Esophagus muscularis mucosa (tissue), 4 donors: Measurements from ENCODE around the gene GRHL1. TPM values are rescaled to one million over a fixed set of nuclear protein-coding genes. Genes with fewer than 3 reads are reported as not detected.

Experiments used
- DNase-seq: peaks from one replicate; pipeline ENCODE4 v3.0.0-alpha.2; 2017; ENCODE audit errors: extremely low spot score
- H3K27ac ChIP-seq, 4 donors: fragments of 200-600 bp; sonication (generic); replicated peaks in 1 of 4; 1 replicate in 3 of 4; 2 replicates in 1 of 4; pipeline ENCODE4 v1.5.1; 2016 to 2019; ENCODE audit warnings: mild to moderate bottlenecking in 1 of 4
- H3K27me3 ChIP-seq, 4 donors: fragments of 200-600 bp; sonication (generic); one replicate each; pipeline versions ENCODE4 v1.5.1 to v1.6.0; 2016 to 2019
- H3K36me3 ChIP-seq, 4 donors: fragments of 200-600 bp; sonication (generic); one replicate each; pipeline ENCODE4 v1.5.1; 2016 to 2019
- H3K4me1 ChIP-seq, 4 donors: fragments of 200-600 bp; sonication (generic); one replicate each; pipeline ENCODE4 v1.5.1; 2016 to 2019
- H3K4me3 ChIP-seq, 4 donors: fragments of 200-600 bp; sonication (generic); 1 replicate in 2 of 4; 2 replicates in 2 of 4; pipeline ENCODE4 v1.5.1; 2016 to 2019; ENCODE audit warnings: mild to moderate bottlenecking in 4 of 4, moderate library complexity in 1 of 4
- H3K9me3 ChIP-seq, 4 donors: fragments of 200-600 bp; sonication (generic); 1 replicate in 3 of 4; 2 replicates in 1 of 4; pipeline ENCODE4 v1.5.1; 2016 to 2019
- EP300 ChIP-seq: sonication (generic); formaldehyde crosslinking; IDR thresholded peaks from one replicate; pipeline ENCODE4 v1.6.1; 2017; ENCODE audit warnings: antibody characterized with exemption
- POLR2A ChIP-seq: fragments of 450-650 bp; IDR thresholded peaks from one replicate; pipeline ENCODE4 v1.6.1; 2017; ENCODE audit warnings: antibody characterized with exemption, moderate library complexity, mild to moderate bottlenecking, low read depth
- POLR2AphosphoS5 ChIP-seq, 2 donors: sonication (generic); formaldehyde crosslinking; IDR thresholded peaks; one replicate each; pipeline ENCODE4 v1.6.1; 2017; ENCODE audit warnings: antibody characterized with exemption in 2 of 2
- WGBS: methylation state at CpG from one replicate; pipeline ENCODE4 v1.1.5; 2018; 5-methylcytosine and 5-hydroxymethylcytosine counted together
- intact Hi-C: fragments of 100-400 bp; cut with DNase I; formaldehyde crosslinking; loops from one replicate; pipeline ENCODE4 v1.15.1; 2023
- total RNA-seq, 4 donors: library from RNA; depleted of rRNA; stranded (reverse); fragments of >200 nt; gene quantifications; one replicate each; pipeline versions ENCODE4 v1.1.0 to v1.2.1, GENCODE V29; 2016
- TF ChIP-seq, protein P1 (sequence below), 3 experiments: fragments of 200-600 bp in 2 of 3; fragments of 450-650 bp in 1 of 3; sonication (generic) in 2 of 3; IDR thresholded peaks; one replicate each; pipeline ENCODE4 v1.5.1; 2017 to 2019; ENCODE audit warnings: antibody characterized with exemption in 3 of 3, mild to moderate bottlenecking in 2 of 3, moderate library complexity in 1 of 3

GRHL1 gene
- total RNA-seq, 4 donors from 2014 or later: 0.86 to 5.1 (median 2.6) TPM

DNA sequence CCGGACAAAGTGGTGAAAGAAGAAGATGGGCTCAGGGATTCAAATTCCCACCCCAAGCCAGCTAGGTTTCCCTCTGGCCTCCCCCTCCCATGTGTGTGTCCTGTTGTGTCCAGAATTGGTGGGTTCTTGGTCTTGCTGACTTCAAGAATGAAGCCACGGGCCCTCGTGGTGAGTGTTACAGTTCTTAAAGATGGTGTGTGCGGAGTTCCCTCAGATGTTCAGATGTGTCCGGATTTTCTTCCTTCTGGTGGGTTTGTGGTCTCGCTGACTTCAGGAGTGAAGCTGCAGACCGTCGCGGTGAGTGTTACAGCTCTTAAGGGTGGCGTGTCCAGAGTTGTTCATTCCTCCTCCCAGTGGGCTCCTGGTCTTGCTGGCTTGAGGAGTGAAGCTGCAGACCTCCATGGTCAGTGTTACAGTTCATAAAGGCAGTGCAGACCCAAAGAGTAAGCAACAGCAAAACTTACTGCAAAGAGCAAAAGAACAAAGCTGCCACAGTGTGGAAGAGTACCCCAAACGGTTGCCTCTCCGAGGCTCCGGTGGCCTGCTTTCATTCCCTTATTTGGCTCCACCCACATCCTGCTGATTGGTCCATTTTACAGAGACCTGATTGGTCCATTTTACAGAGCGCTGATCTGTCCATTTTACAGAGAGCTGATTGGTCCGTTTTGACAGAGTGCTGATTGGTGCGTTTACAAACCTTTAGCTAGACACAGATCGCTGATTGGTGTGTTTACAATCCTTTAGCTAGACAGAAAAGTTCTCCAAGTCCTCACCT lies 54.2 kb downstream of the GRHL1 start:
- H3K27me3 ChIP-seq: no peaks in the 10 kb centered on the region
- peaks cover 41 to 45% (median 43%) of the 10 kb centered on the region in 4 donors for H3K4me1 ChIP-seq
- DNase-seq: no peak
- intact Hi-C loops: no loop called here
- no peak overlapping the region for H3K27ac ChIP-seq
- H3K36me3 ChIP-seq: no peaks in the 10 kb centered on the region
- TF ChIP-seq, protein P1, sequence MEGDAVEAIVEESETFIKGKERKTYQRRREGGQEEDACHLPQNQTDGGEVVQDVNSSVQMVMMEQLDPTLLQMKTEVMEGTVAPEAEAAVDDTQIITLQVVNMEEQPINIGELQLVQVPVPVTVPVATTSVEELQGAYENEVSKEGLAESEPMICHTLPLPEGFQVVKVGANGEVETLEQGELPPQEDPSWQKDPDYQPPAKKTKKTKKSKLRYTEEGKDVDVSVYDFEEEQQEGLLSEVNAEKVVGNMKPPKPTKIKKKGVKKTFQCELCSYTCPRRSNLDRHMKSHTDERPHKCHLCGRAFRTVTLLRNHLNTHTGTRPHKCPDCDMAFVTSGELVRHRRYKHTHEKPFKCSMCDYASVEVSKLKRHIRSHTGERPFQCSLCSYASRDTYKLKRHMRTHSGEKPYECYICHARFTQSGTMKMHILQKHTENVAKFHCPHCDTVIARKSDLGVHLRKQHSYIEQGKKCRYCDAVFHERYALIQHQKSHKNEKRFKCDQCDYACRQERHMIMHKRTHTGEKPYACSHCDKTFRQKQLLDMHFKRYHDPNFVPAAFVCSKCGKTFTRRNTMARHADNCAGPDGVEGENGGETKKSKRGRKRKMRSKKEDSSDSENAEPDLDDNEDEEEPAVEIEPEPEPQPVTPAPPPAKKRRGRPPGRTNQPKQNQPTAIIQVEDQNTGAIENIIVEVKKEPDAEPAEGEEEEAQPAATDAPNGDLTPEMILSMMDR (IDR thresholded peaks at IDR 0.05): no peak
- H3K9me3 ChIP-seq: no peaks in the 10 kb centered on the region
- peak overlapping the region in 1 of 4 donors; percentile 34 for H3K4me3 ChIP-seq
- WGBS: 96% methylated on average over 13 of the region's 17 CpGs

DNA sequence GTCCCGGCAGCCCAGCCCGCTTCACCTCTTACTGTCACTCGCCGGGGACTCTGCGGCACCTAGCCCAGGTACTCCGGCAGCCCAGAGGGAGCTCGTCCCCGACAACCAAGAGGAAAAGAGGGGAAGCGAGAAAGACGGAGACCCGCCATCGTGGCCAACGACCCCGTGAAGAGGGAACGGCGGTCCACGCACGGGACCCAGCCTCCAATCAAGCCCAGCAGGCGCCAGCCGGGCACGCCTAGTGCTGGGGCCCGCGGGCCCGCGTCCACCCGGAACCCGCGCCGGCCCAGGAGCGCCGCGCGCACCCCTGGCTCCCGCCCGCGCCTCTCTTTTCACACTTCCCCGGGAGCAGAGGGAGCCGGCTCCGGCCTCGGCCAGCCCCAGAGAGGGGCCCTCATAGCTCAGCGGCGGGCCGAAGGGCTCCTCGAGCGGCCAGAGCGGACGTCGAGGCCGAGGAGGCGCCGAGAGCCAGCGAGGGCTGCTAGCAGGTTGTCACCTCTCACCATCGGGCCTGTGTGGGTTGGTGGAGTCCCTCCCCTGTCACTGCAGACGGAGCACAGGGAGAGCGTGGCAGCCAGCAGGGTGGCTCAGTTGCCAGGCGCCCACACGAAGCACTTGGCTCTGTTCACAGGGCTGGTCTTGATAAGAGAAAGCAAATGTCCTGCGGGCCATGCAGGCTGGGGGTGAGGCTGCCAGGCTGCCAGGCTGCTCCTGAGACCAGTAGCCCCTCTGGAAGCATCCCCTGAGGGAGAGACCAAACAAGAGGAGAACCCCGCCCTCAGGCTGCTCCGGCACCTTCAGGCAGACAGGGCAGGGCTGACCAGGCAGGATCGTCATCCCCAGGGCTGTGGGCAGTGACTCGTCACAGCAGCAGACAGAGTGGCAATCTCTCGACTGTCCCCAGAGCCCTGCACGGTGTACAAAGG lies 55.0 kb downstream of the GRHL1 start:
- Histone ChIP-seq H3K27ac (peak overlapping the region in 3 of 4 donors; percentile 2 to 55 (median 29)), H3K27me3 (no peaks in the 10 kb centered on the region), H3K4me3 (peak overlapping the region; percentile 22 to 34 (median 28)), H3K36me3 (no peaks in the 10 kb centered on the region), H3K4me1 (peaks cover 42 to 48% (median 45%) of the 10 kb centered on the region in 4 donors), H3K9me3 (no peaks in the 10 kb centered on the region)
- WGBS: 57% methylated on average over 48 of the region's 64 CpGs
- intact Hi-C loops: no loop called here
- DNase-seq: no peak
- TF ChIP-seq EP300: no peak
- TF ChIP-seq POLR2A: no peak
- no peak for TF ChIP-seq POLR2AphosphoS5 (IDR thresholded peaks at IDR 0.05)
- TF ChIP-seq, protein P1 (IDR thresholded peaks at IDR 0.05): no peak

DNA sequence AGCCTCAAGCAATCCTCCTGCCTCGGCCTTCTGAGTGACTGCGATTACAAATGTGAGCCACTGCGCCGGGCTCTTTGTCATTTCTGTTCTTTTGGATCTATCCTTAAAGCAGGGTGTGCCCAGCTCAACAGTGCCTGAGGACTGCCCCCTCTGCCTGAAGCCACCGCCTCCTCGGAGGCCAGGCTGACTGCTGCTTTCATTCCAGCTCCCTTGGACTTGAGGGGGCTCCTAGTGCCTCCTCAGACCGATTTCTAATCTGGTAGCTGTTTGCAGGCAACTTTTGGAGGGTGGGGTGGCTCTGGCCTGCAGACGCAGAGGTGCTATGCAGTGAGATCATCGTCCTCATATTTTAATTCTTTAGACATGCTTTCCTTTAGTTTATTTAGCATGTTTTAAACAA lies 55.9 kb downstream of the GRHL1 start:
- Histone ChIP-seq H3K27ac (peak overlapping the region in 2 of 4 donors; percentile 28 to 55), H3K4me3 (no peak overlapping the region), H3K36me3 (no peaks in the 10 kb centered on the region), H3K9me3 (no peaks in the 10 kb centered on the region), H3K27me3 (no peaks in the 10 kb centered on the region), H3K4me1 (peaks cover 42 to 48% (median 45%) of the 10 kb centered on the region in 4 donors)
- DNase-seq: no peak
- WGBS: 67% methylated on average over 9 of the region's 9 CpGs
- intact Hi-C loops: no loop called here
- TF ChIP-seq POLR2AphosphoS5 (IDR thresholded peaks at IDR 0.05) (no peak), EP300 (no peak), POLR2A (no peak)
- TF ChIP-seq, protein P1 (IDR thresholded peaks at IDR 0.05): no peak

DNA sequence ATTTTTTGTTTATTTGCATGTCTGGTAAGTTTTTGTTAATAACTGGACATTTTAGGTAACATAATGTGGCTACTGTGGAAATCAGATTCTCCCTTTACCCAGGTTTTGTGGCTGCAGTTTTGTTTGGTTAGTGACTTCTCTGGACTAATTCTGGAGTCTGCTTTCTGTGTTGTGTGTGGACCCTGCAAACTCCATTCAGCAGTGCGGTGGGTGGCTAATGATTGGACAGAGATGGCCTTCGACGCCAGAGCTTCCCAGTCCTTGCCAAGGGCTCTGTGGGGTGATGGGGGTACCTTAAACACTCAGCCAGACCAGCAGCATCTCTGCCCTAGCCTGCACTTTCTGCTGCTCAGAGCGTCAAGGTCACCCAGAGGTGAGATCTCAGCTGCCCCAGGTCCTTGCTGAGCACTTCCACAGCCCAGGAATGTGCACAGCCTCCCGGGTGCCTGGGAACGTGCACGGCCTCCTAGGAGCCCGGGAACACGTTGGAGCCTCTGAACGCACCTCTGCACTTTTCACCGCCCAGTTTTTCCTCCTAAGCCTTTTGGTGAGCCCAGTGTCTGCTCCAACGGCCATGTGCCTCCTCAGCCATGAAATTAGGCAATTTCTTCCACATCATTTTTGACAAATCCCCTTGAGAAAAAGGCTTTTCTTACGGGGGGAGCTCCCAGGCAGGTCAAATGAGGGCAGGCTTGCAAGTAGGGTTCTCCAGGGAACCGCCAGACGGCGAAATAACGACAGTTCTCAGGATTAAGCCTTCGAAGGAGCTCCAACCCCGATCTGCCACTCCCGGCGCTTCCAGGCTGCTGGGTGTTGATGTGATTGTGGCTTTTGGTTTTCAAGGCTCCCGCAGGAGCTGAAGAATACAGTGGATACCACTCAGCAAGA lies 56.7 kb downstream of the GRHL1 start:
- intact Hi-C loops: no loop called here
- H3K36me3 ChIP-seq: no peaks in the 10 kb centered on the region
- no peak for DNase-seq
- no peaks in the 10 kb centered on the region for H3K9me3 ChIP-seq
- no peaks in the 10 kb centered on the region for H3K27me3 ChIP-seq
- H3K4me1 ChIP-seq: peaks cover 42 to 48% (median 45%) of the 10 kb centered on the region in 4 donors
- H3K4me3 ChIP-seq: no peak overlapping the region
- H3K27ac ChIP-seq: peak overlapping the region in 3 of 4 donors; percentile 19 to 55 (median 20)
- TF ChIP-seq POLR2AphosphoS5 (IDR thresholded peaks at IDR 0.05) (no peak), POLR2A (no peak), EP300 (no peak)
- TF ChIP-seq, protein P1 (IDR thresholded peaks at IDR 0.05): no peak
- 75% methylated on average over 20 of the region's 22 CpGs for WGBS
